Hepatocyte (in vitro differentiated cells): ENCODE measurements around the gene INF2.

ENCODE experiments used
- EZH2 ChIP-seq: fragments of 200-600 bp; sonication (generic); IDR thresholded peaks from 2 replicates; pipeline ENCODE4 v1.6.1; 2016; ENCODE audit warnings: antibody characterized with exemption, mild to moderate bottlenecking, borderline replicate concordance
- EZH2phosphoT487 ChIP-seq: fragments of 200-600 bp; sonication (generic); IDR thresholded peaks from one replicate; pipeline ENCODE4 v1.6.1; 2018; ENCODE audit warnings: antibody characterized with exemption, mild to moderate bottlenecking, low read depth, moderate library complexity; ENCODE audit not compliant: unreplicated experiment, severe bottlenecking
- TF ChIP-seq, protein P1 (sequence below): fragments of 200-600 bp; sonication (generic); IDR thresholded peaks from 2 replicates; pipeline ENCODE4 v1.5.1; 2016; ENCODE audit warnings: antibody characterized with exemption, mild to moderate bottlenecking; ENCODE audit not compliant: poor library complexity

DNA sequence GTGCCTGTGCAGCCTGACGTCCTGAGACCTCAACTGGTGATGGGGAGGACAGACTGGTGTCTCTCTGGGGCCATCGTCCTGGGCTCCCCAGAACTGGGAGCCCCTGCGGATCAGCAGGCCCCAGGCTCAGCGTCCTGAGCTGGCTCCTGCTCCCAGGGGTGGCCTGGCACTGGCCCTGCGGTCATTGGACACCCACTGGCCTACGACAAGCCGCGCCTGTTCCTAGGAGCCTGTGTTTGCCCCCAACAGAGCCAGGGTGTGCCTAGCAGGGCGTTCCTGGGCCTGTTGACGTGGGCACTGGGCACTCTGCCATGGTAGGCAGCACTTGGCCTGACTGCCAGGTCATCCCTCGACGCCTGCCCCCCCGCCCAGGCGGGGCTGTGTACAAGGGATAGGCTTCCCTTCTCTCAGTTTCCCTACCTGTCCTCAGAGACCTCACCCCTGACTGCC lies 43.0 kb downstream of the INF2 start:
- TF ChIP-seq, protein P1, sequence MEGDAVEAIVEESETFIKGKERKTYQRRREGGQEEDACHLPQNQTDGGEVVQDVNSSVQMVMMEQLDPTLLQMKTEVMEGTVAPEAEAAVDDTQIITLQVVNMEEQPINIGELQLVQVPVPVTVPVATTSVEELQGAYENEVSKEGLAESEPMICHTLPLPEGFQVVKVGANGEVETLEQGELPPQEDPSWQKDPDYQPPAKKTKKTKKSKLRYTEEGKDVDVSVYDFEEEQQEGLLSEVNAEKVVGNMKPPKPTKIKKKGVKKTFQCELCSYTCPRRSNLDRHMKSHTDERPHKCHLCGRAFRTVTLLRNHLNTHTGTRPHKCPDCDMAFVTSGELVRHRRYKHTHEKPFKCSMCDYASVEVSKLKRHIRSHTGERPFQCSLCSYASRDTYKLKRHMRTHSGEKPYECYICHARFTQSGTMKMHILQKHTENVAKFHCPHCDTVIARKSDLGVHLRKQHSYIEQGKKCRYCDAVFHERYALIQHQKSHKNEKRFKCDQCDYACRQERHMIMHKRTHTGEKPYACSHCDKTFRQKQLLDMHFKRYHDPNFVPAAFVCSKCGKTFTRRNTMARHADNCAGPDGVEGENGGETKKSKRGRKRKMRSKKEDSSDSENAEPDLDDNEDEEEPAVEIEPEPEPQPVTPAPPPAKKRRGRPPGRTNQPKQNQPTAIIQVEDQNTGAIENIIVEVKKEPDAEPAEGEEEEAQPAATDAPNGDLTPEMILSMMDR = no peak
- TF ChIP-seq EZH2phosphoT487 = no peak
- TF ChIP-seq EZH2 = no peak
